ENCODE data around the gene UBAC1.

- TF ChIP-seq MAX (IDR thresholded peaks at IDR 0.05) (no peak), EP300 (IDR thresholded peaks at IDR 0.05; ENCODE audit: borderline replicate concordance) (no peak), TEAD4 (IDR thresholded peaks at IDR 0.05) (no peak), CREB1 (IDR thresholded peaks at IDR 0.05; ENCODE audit: low read depth) (no peak), NFIC (IDR thresholded peaks at IDR 0.05) (no peak), EGR1 (IDR thresholded peaks at IDR 0.05) (no peak), TAF1 (IDR thresholded peaks at IDR 0.05; ENCODE audit: low read depth) (no peak)
- TF ChIP-seq, protein P1, sequence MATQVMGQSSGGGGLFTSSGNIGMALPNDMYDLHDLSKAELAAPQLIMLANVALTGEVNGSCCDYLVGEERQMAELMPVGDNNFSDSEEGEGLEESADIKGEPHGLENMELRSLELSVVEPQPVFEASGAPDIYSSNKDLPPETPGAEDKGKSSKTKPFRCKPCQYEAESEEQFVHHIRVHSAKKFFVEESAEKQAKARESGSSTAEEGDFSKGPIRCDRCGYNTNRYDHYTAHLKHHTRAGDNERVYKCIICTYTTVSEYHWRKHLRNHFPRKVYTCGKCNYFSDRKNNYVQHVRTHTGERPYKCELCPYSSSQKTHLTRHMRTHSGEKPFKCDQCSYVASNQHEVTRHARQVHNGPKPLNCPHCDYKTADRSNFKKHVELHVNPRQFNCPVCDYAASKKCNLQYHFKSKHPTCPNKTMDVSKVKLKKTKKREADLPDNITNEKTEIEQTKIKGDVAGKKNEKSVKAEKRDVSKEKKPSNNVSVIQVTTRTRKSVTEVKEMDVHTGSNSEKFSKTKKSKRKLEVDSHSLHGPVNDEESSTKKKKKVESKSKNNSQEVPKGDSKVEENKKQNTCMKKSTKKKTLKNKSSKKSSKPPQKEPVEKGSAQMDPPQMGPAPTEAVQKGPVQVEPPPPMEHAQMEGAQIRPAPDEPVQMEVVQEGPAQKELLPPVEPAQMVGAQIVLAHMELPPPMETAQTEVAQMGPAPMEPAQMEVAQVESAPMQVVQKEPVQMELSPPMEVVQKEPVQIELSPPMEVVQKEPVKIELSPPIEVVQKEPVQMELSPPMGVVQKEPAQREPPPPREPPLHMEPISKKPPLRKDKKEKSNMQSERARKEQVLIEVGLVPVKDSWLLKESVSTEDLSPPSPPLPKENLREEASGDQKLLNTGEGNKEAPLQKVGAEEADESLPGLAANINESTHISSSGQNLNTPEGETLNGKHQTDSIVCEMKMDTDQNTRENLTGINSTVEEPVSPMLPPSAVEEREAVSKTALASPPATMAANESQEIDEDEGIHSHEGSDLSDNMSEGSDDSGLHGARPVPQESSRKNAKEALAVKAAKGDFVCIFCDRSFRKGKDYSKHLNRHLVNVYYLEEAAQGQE (IDR thresholded peaks at IDR 0.05; ENCODE audit: low read depth), result no peak
- TF ChIP-seq, protein P2, sequence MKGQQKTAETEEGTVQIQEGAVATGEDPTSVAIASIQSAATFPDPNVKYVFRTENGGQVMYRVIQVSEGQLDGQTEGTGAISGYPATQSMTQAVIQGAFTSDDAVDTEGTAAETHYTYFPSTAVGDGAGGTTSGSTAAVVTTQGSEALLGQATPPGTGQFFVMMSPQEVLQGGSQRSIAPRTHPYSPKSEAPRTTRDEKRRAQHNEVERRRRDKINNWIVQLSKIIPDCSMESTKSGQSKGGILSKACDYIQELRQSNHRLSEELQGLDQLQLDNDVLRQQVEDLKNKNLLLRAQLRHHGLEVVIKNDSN (IDR thresholded peaks at IDR 0.05), result no peak
Measured at GRCh38 chr9:135985889-135986288, 24.7 kb upstream of the UBAC1 start.

All from Ishikawa (cell line).